HL-60 (cell line): Measurements from ENCODE around the gene SPIB.
A peak's percentile ranks its signal among the peaks of the same experiment; 100 is the strongest.

Source experiments
- CTCF ChIP-seq: IDR thresholded peaks from one replicate; pipeline ENCODE4 v1.5.1; 2011; ENCODE audit warnings: low read length, control low read depth, inconsistent platforms; ENCODE audit not compliant: insufficient read depth
- POLR2AphosphoS5 ChIP-seq: IDR thresholded peaks from 2 replicates; pipeline ENCODE4 v1.6.1; 2012; ENCODE audit warnings: low read depth

GRCh38 chr19:50383852-50384684, 34.7 kb upstream of the SPIB start, which contains the start of gene POLD1:
- peak; percentile 86 for TF ChIP-seq POLR2AphosphoS5
- no peak for TF ChIP-seq CTCF
